K562 (cell line): Measurements from ENCODE around the gene VILL.

Experiments used
- CCAR2 ChIP-seq: fragments of 200-400 bp; formaldehyde crosslinking; IDR thresholded peaks from 2 replicates; pipeline ENCODE4 v1.6.1; 2017; ENCODE audit warnings: mild to moderate bottlenecking, low read depth, low read length
- CEBPG ChIP-seq, 3 experiments: fragments of 200-800 bp in 1 of 3; sonication (Bioruptor generic) in 1 of 3; sonication (generic) in 1 of 3; formaldehyde crosslinking in 1 of 3; IDR thresholded peaks in 2 of 3; conservative IDR thresholded peaks in 1 of 3; 2 replicates each; pipeline versions ENCODE4 v1.6.1 to v1.8.0; 2016 to 2022; ENCODE audit warnings: missing compliant biosample characterization in 2 of 3, missing genetic modification characterization in 2 of 3, mild to moderate bottlenecking in 1 of 3, missing genetic modification reagents in 1 of 3
- CHD7 ChIP-seq: fragments of 200-600 bp; sonication (generic); IDR thresholded peaks from one replicate; pipeline ENCODE4 v1.6.1; 2012; ENCODE audit warnings: mild to moderate bottlenecking, low read depth, low read length, inconsistent platforms
- CTCF ChIP-seq, 3 experiments: IDR thresholded peaks in 2 of 3; conservative IDR thresholded peaks in 1 of 3; 2 replicates each; pipeline ENCODE4 v1.5.1; 2011 to 2012; ENCODE audit warnings: low read length in 3 of 3, mild to moderate bottlenecking in 3 of 3, control low read depth in 2 of 3, improper control_type of control experiment in 1 of 3, inconsistent platforms in 1 of 3, low read depth in 1 of 3, mixed read lengths in 1 of 3, moderate library complexity in 1 of 3; ENCODE audit not compliant: insufficient read depth in 2 of 3
- FOXK1 ChIP-seq: sonication (generic); formaldehyde crosslinking; IDR thresholded peaks from 2 replicates; pipeline ENCODE4 v1.8.0; 2022; ENCODE audit warnings: missing genetic modification reagents, mild to moderate bottlenecking, borderline replicate concordance
- HMGXB4 ChIP-seq: sonication (generic); formaldehyde crosslinking; IDR thresholded peaks from 2 replicates; pipeline ENCODE4 v1.8.1; 2023; ENCODE audit warnings: mild to moderate bottlenecking, missing genetic modification reagents
- KLF10 ChIP-seq: fragments of 250-450 bp; sonication (Bioruptor Pico); IDR thresholded peaks from 2 replicates; pipeline ENCODE4 v1.6.1; 2021; ENCODE audit warnings: matching md5 sums
- RBBP5 ChIP-seq: fragments of 200-600 bp; sonication (generic); IDR thresholded peaks from 2 replicates; pipeline ENCODE4 v1.6.1; 2012; ENCODE audit warnings: borderline replicate concordance, mild to moderate bottlenecking, low read length, control low read depth, inconsistent platforms; ENCODE audit not compliant: insufficient read depth, poor library complexity, severe bottlenecking
- ZNF134 ChIP-seq: fragments of 250-450 bp; sonication (Bioruptor Pico); conservative IDR thresholded peaks from 2 replicates; pipeline ENCODE4 v1.4.0; 2020

- TF ChIP-seq FOXK1: no peak
- no peak for TF ChIP-seq HMGXB4 (CRISPR knock-in tag)
- TF ChIP-seq CTCF (IDR thresholded peaks at IDR 0.05 in 2 of 3, conservative IDR thresholded peaks at IDR 0.05 in 1 of 3; ENCODE audit: insufficient read depth in 2 of 3, low read depth in 1 of 3, low read length in 3 of 3): no peak
- no peak for TF ChIP-seq CEBPG (CRISPR knock-in tag; IDR thresholded peaks at IDR 0.05)
- TF ChIP-seq CEBPG (tag; conservative IDR thresholded peaks at IDR 0.05 in 1 of 2, IDR thresholded peaks at IDR 0.05 in 1 of 2): no peak
- no peak for TF ChIP-seq ZNF134
- no peak for TF ChIP-seq CCAR2
- no peak for TF ChIP-seq CHD7
- no peak for TF ChIP-seq KLF10 (CRISPR knock-in tag)
- TF ChIP-seq RBBP5: no peak
Observed at GRCh38 chr3:38026856-38027255, 36.3 kb downstream of the VILL start.
